Gastrocnemius medialis (tissue), 4 donors: ENCODE data around the gene TTC23. TPM values are rescaled to one million over a fixed set of nuclear protein-coding genes. Genes with fewer than 3 reads are reported as not detected.

ENCODE experiments used
- ATAC-seq, 2 donors: fragments of 150-250 bp; one replicate each; pipeline ENCODE4 v1.9.1; 2016
- DNase-seq, 2 donors: peaks; one replicate each; pipeline ENCODE4 v3.0.0-alpha.2; 2019
- H3K27ac ChIP-seq, 4 donors: fragments of 200-600 bp; sonication (generic); 1 replicate in 1 of 4; 2 replicates in 3 of 4; pipeline ENCODE4 v1.5.1; 2016 to 2018; ENCODE audit warnings: mild to moderate bottlenecking in 2 of 4, moderate library complexity in 1 of 4
- H3K27me3 ChIP-seq, 3 donors: fragments of 200-600 bp; sonication (generic) in 2 of 3; 1 replicate in 1 of 3; 2 replicates in 2 of 3; pipeline versions ENCODE4 v1.5.1 to v1.6.0; 2016 to 2019; ENCODE audit warnings: mild to moderate bottlenecking in 1 of 3, moderate library complexity in 1 of 3
- H3K36me3 ChIP-seq, 2 donors: fragments of 200-600 bp; sonication (generic) in 1 of 2; one replicate each; pipeline ENCODE4 v1.5.1; 2017 to 2018
- H3K4me1 ChIP-seq, 2 donors: fragments of 200-600 bp; sonication (generic) in 1 of 2; one replicate each; pipeline ENCODE4 v1.5.1; 2016 to 2017; ENCODE audit warnings: mild to moderate bottlenecking in 2 of 2
- H3K4me3 ChIP-seq, 4 donors: fragments of 200-600 bp; sonication (generic) in 3 of 4; 1 replicate in 1 of 4; 2 replicates in 3 of 4; pipeline ENCODE4 v1.5.1; 2016 to 2019; ENCODE audit warnings: mild to moderate bottlenecking in 2 of 4
- H3K9me3 ChIP-seq, 3 donors: fragments of 200-600 bp; sonication (generic) in 2 of 3; 1 replicate in 1 of 3; 2 replicates in 2 of 3; pipeline ENCODE4 v1.5.1; 2016 to 2019
- POLR2A ChIP-seq, 2 donors: fragments of 450-650 bp; IDR thresholded peaks; one replicate each; pipeline ENCODE4 v1.6.1; 2017; ENCODE audit warnings: antibody characterized with exemption in 2 of 2, mild to moderate bottlenecking in 2 of 2, moderate library complexity in 2 of 2
- in situ Hi-C, 4 donors: fragments of 200-750 bp; cut with MboI; loops; one replicate each; pipeline versions ENCODE4 v1.15.0 to v1.8.0; 2017; ENCODE audit warnings: low sequenced_read_pairs in 4 of 4
- intact Hi-C: fragments of 100-400 bp; cut with DNase I; formaldehyde crosslinking; loops from one replicate; pipeline ENCODE4 v1.15.1; 2023; ENCODE audit warnings: low total_unique reads
- total RNA-seq, 4 donors: library from RNA; depleted of rRNA; stranded (reverse); fragments of >200 nt; gene quantifications; one replicate each; pipeline versions ENCODE4 v1.1.0 to v1.2.3, GENCODE V29; 2016
- TF ChIP-seq, protein P1 (sequence below), 5 experiments: fragments of 450-650 bp in 3 of 5; fragments of 200-600 bp in 2 of 5; sonication (generic) in 2 of 5; IDR thresholded peaks in 4 of 5; conservative IDR thresholded peaks in 1 of 5; 1 replicate in 4 of 5; 2 replicates in 1 of 5; pipeline ENCODE4 v1.5.1; 2016 to 2019; ENCODE audit warnings: antibody characterized with exemption in 5 of 5, mild to moderate bottlenecking in 3 of 5, moderate library complexity in 3 of 5

TTC23 gene
- total RNA-seq, 4 donors from 2014 or later, result 5.6 to 9.9 (median 7.7) TPM

DNA sequence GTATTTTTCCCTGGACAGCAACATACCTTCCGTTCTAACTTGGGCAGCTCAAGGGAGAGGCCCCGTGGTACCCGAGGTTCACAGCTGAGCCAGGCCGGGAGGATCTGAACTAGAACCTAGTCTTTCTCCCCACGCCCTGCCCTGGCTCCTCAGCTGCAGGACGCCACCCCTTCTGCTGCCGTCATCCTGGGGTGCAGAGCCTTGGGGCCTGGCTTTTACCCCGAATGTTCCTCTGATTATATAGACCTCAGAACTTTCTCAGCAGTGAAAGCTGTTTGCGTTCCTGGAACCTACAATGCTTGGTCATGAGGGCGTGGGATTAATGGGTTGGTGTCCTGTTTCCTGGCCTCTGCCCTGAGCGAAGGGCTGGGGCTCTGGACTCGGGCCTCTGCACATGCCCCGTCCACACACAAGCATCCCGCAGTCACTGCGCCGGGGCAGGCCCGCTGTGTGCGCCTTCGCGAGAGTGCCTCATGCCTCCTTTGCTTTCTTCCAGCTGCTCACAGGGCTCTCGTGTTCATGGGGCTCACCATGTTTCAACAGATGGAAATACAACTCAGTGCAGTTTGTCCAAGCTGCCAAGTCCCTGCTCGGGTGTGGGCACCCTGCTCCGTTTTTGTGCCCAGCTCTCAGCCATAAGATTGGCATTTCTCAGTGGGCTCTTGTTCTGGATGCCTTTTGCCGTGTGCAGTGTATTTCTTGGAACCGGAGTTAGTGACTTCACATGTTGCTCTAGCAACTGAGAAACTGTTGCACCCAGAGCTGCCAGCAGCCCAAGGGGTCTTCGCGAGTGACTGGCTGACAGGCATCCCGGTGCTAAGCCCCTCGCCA, 124.1 kb downstream of the TTC23 start:
- peaks cover 76 to 78% of the 10 kb centered on the region in 2 donors for H3K4me1 ChIP-seq
- in situ Hi-C loops, result no loop called here
- peak; percentile 62 to 65 for ATAC-seq
- no peaks in the 10 kb centered on the region for H3K27me3 ChIP-seq
- peaks cover 0 to 22% of the 10 kb centered on the region in 2 donors for H3K36me3 ChIP-seq
- peak; percentile 75 to 89 for DNase-seq
- peak overlapping the region in 3 of 4 donors; percentile 22 to 59 (median 48) for H3K4me3 ChIP-seq
- intact Hi-C loops, result loop anchor here (2.0 to 10.0 kb wide), 3 partner anchors 18 to 1400 kb away; partner anchors contain the start of genes CERS3 and LYSMD4
- TF ChIP-seq, protein P1, sequence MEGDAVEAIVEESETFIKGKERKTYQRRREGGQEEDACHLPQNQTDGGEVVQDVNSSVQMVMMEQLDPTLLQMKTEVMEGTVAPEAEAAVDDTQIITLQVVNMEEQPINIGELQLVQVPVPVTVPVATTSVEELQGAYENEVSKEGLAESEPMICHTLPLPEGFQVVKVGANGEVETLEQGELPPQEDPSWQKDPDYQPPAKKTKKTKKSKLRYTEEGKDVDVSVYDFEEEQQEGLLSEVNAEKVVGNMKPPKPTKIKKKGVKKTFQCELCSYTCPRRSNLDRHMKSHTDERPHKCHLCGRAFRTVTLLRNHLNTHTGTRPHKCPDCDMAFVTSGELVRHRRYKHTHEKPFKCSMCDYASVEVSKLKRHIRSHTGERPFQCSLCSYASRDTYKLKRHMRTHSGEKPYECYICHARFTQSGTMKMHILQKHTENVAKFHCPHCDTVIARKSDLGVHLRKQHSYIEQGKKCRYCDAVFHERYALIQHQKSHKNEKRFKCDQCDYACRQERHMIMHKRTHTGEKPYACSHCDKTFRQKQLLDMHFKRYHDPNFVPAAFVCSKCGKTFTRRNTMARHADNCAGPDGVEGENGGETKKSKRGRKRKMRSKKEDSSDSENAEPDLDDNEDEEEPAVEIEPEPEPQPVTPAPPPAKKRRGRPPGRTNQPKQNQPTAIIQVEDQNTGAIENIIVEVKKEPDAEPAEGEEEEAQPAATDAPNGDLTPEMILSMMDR (IDR thresholded peaks at IDR 0.05 in 4 of 5, conservative IDR thresholded peaks at IDR 0.05 in 1 of 5), result no peak
- TF ChIP-seq POLR2A (IDR thresholded peaks at IDR 0.05), result peak; percentile 31 to 45
- peak overlapping the region; percentile 88 to 97 (median 94) for H3K27ac ChIP-seq
- no peaks in the 10 kb centered on the region for H3K9me3 ChIP-seq

DNA sequence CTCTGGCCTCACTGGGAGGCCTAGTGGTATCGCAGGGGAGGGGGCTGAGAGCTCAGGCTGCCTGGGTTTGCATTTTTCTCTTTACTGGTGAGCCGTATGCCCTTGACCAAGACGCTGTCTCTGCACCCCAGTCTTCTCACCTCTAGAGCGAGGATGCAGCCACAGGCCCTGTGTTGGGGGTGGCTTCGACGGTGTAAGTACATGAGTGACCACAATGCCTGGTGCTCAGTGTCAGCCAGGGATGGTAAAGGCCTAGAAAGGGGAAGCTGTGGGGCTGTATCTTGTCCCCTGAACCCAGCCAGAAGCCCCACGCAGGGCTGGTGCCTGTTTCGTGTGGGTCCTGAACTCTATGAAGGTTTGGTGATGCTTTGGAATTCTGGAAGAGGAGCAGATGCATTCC, 124.7 kb downstream of the TTC23 start:
- DNase-seq (no peak), ATAC-seq (peak in 1 of 2 donors; percentile 5)
- H3K27me3 ChIP-seq, result no peaks in the 10 kb centered on the region
- no peaks in the 10 kb centered on the region for H3K9me3 ChIP-seq
- TF ChIP-seq, protein P1 (IDR thresholded peaks at IDR 0.05 in 4 of 5, conservative IDR thresholded peaks at IDR 0.05 in 1 of 5), result no peak
- TF ChIP-seq POLR2A (IDR thresholded peaks at IDR 0.05), result no peak
- intact Hi-C loops, result loop anchor here (2.0 to 10.0 kb wide), 3 partner anchors 18 to 1400 kb away; partner anchors contain the start of genes CERS3 and LYSMD4
- peaks cover 0 to 15% of the 10 kb centered on the region in 2 donors for H3K36me3 ChIP-seq
- peak overlapping the region; percentile 13 to 59 (median 35) for H3K4me3 ChIP-seq
- peak overlapping the region; percentile 88 to 97 (median 94) for H3K27ac ChIP-seq
- H3K4me1 ChIP-seq, result peaks cover 81 to 84% of the 10 kb centered on the region in 2 donors
- in situ Hi-C loops, result loop anchor here in 2 of 4 donors (25.0 kb wide), 1 partner anchor 613 kb away; the partner anchor contains the start of gene LYSMD4 (in 2 of the 2)

DNA sequence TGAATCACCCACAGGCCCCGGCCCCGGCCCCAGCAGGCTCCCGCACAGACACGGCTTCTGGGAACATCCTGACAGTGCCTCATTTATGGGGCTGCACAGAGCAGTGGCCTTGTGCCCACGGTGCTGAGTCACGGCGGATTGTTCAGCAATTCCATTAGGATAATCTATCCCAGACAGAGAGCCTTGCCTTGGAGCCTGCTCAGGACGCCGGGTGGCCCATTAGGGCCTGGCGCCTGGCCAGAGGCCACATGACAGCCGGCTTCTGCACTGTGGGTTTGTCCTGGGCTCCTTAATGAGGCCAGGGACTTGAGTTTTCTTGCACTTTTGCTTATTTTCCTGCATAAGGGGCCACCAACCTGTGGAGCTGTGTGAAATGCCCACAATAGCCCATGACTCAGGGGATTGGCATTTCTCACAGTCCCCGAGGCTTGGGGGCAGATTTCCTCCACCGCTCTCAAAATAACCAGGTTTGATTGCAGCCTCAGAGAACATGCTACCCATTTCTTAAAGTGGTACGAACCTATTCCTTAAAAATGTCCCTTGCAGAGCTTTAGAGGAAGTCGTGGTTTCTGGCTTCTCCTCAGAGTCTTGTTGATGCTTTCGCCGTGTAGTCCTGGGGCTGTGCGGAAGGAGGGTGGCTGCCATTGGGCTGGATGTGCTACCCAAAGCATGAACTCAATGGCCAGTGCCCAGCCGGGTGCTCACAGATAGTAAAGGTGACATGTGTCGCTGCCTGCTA, 125.5 kb downstream of the TTC23 start:
- intact Hi-C loops, result loop anchor here (2.0 to 10.0 kb wide), 3 partner anchors 17 to 1401 kb away; partner anchors contain the start of genes CERS3 and LYSMD4
- peak overlapping the region; percentile 33 to 59 (median 44) for H3K4me3 ChIP-seq
- peak; percentile 40 to 52 for TF ChIP-seq POLR2A (IDR thresholded peaks at IDR 0.05)
- TF ChIP-seq, protein P1 (IDR thresholded peaks at IDR 0.05 in 4 of 5, conservative IDR thresholded peaks at IDR 0.05 in 1 of 5), result no peak

More for the DNA sequence above, 125.5 kb downstream of the TTC23 start:
- Histone ChIP-seq H3K4me1 (peaks cover 89 to 91% of the 10 kb centered on the region in 2 donors), H3K27ac (peak overlapping the region; percentile 88 to 97 (median 94)), H3K27me3 (no peaks in the 10 kb centered on the region), H3K36me3 (peaks cover 0 to 10% of the 10 kb centered on the region in 2 donors), H3K9me3 (no peaks in the 10 kb centered on the region)
- in situ Hi-C loops, result loop anchor here in 2 of 4 donors (25.0 kb wide), 1 partner anchor 613 kb away; the partner anchor contains the start of gene LYSMD4 (in 2 of the 2)
- DNase-seq (peak; percentile 85 to 93), ATAC-seq (peak; percentile 82 to 88)
